ENCODE data around the gene UBAC1. TPM values are rescaled to one million over a fixed set of nuclear protein-coding genes. Genes with fewer than 3 reads are reported as not detected.

The UBAC1 gene
- total RNA-seq, 1 donor from 2014 or later = 36.1 TPM

DNA sequence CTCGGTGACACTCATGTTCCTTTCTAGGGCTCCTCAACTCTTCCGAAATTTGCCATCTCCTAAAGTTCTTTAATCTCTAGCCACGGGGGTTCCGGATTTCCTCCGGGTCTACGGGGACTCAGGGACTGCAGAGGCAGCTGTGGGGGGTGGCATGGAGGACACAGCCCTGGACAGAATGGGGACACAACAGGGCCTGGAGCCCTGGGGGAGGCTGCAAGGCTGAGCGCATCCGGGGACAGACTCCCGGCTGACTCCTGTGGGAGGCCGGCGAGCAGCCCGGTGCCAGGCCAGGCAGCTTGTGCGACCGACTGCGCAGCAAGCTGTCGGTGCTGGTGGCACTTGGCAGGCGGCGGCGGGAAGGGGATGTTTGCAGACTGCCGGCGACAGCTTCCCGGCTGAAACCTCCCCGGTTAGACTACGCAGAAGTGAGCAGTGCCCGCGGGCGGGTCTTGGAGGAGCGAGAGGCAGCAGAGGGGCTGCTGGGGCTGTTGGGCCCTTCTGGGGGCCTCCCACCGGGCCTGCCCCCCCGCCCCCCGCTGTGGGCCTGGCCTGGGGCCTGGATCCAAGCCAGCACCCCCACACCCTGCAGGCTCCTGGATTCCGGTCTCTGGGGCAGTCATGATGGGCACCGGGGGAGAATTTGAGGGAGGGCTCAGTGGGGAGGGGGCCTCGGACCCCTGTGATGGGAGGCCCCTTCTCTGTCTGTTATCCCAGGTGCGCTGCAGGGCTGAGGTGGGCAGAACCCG, 28.7 kb upstream of the UBAC1 start:
- Histone ChIP-seq H3K27me3 (ENCODE audit: control insufficient read depth, insufficient read depth, low read length) (peaks cover 6% of the 10 kb centered on the region), H3K4me3 (ENCODE audit: low read depth, low read length) (no peak overlapping the region), H3K36me3 (ENCODE audit: control insufficient read depth, insufficient read depth, low read length) (no peaks in the 10 kb centered on the region)
- no peak for FAIRE-seq
- DNase-seq (ENCODE audit: low read depth) = no peak
- TF ChIP-seq, protein P1, sequence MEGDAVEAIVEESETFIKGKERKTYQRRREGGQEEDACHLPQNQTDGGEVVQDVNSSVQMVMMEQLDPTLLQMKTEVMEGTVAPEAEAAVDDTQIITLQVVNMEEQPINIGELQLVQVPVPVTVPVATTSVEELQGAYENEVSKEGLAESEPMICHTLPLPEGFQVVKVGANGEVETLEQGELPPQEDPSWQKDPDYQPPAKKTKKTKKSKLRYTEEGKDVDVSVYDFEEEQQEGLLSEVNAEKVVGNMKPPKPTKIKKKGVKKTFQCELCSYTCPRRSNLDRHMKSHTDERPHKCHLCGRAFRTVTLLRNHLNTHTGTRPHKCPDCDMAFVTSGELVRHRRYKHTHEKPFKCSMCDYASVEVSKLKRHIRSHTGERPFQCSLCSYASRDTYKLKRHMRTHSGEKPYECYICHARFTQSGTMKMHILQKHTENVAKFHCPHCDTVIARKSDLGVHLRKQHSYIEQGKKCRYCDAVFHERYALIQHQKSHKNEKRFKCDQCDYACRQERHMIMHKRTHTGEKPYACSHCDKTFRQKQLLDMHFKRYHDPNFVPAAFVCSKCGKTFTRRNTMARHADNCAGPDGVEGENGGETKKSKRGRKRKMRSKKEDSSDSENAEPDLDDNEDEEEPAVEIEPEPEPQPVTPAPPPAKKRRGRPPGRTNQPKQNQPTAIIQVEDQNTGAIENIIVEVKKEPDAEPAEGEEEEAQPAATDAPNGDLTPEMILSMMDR (IDR thresholded peaks at IDR 0.05; ENCODE audit: insufficient read depth, low read length, severe bottlenecking) = no peak

DNA sequence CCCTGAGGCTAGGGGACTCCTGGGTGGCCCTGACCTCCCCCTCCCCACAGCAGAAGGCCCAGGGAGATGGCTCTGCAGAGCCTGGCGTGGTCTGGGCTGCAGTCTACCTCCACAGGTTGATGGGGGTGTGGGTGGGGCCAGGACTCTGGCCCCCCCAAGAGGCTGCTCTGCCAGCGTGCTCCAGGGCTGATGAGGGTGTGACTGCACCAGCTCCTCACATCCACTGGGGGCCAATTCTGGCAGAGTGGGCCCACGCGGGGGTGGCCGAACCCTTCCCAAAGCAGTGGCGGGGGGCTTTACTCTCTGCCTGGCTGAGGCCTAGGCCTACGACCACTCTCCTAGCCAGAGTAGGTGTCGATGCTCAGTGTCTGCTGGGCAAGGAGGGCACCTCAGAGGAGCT, 28.0 kb upstream of the UBAC1 start:
- H3K4me3 ChIP-seq (ENCODE audit: low read depth, low read length) = no peak overlapping the region
- DNase-seq (ENCODE audit: low read depth) (no peak), FAIRE-seq (no peak)
- H3K27me3 ChIP-seq (ENCODE audit: control insufficient read depth, insufficient read depth, low read length) = peaks cover 6% of the 10 kb centered on the region
- no peaks in the 10 kb centered on the region for H3K36me3 ChIP-seq (ENCODE audit: control insufficient read depth, insufficient read depth, low read length)
- TF ChIP-seq, protein P1 (IDR thresholded peaks at IDR 0.05; ENCODE audit: insufficient read depth, low read length, severe bottlenecking) = no peak

DNA sequence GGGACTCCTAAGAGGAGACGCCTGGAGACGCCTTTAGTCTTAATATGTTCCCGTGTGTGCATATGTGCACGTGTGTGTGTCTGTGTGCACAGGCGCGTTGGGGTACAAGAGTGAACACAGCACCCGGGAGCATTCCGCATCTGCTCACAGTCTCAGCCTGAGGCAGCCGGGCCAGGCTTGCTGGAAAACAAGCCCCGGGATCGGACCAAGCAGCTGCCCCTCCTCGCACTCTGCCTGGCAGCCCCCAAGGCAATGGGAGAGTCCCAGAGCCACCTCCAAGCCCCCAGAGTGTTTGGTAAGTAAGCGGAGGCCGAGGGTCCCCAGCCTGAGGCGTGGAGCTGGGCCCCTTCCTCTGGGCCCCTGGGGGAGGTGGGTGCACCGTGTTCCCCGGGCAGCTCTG, 27.3 kb upstream of the UBAC1 start:
- DNase-seq (ENCODE audit: low read depth) (no peak), FAIRE-seq (no peak)
- Histone ChIP-seq H3K4me3 (ENCODE audit: low read depth, low read length) (no peak overlapping the region), H3K27me3 (ENCODE audit: control insufficient read depth, insufficient read depth, low read length) (peaks cover 6% of the 10 kb centered on the region), H3K36me3 (ENCODE audit: control insufficient read depth, insufficient read depth, low read length) (no peaks in the 10 kb centered on the region)
- TF ChIP-seq, protein P1 (IDR thresholded peaks at IDR 0.05; ENCODE audit: insufficient read depth, low read length, severe bottlenecking) = no peak

DNA sequence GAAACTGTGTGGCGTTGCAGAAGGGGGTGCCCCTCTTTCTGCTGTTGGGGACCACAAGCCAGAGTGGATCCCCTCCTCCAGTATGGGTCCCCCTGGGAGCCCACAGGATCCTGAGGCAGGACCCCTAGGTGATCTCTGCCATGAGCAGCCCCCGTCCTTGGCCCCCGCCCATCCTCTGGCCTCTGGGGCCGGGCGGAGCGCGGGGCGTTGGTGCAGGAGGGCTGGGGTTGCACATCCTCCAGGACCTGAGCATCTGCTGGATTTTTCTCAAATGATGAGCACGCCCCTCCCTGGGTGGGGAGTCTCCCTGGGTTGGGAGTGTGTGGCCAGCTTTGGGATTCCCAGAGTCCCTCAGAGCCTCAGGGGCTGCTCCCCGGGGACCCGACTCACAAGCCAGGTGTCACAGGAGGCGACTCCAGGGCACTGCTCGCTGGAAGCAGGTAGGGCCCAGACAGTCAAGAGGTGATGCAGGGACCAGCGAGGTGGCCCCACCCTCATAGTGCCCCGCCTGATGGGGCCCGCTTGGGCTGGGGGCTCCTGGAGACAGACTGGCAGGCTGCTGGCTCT, 26.7 kb upstream of the UBAC1 start:
- Histone ChIP-seq H3K36me3 (ENCODE audit: control insufficient read depth, insufficient read depth, low read length) (no peaks in the 10 kb centered on the region), H3K27me3 (ENCODE audit: control insufficient read depth, insufficient read depth, low read length) (peaks cover 6% of the 10 kb centered on the region), H3K4me3 (ENCODE audit: low read depth, low read length) (no peak overlapping the region)
- TF ChIP-seq, protein P1 (IDR thresholded peaks at IDR 0.05; ENCODE audit: insufficient read depth, low read length, severe bottlenecking) = no peak
- FAIRE-seq (no peak), DNase-seq (ENCODE audit: low read depth) (no peak)

DNA sequence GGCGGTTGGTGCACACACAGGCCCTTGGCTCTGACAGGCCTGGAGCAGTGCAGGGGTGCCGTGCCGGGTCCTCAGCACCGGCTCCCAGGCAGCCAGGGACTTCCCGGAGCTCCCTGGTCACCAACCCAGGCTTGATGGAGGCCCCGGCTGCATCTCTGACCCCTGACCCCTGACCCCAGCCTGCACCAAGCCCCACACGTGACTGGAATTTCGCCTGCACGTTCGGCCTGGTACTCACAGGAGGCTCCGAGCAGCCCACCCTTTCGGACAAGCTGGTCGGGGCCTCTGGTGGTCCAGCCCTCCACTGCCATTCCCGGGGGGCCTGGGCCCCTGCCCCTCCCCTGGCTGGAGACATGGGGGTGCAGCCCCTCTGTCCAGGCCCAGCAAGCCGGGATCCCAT, 25.4 kb upstream of the UBAC1 start:
- TF ChIP-seq, protein P1 (IDR thresholded peaks at IDR 0.05; ENCODE audit: insufficient read depth, low read length, severe bottlenecking) = no peak
- DNase-seq (ENCODE audit: low read depth) (no peak), FAIRE-seq (no peak)
- Histone ChIP-seq H3K36me3 (ENCODE audit: control insufficient read depth, insufficient read depth, low read length) (no peaks in the 10 kb centered on the region), H3K4me3 (ENCODE audit: low read depth, low read length) (no peak overlapping the region), H3K27me3 (ENCODE audit: control insufficient read depth, insufficient read depth, low read length) (peaks cover 6% of the 10 kb centered on the region)
